Stimulated activated naive B cell treated with anti-CD40 and anti-IgM and Interleukin-4, amounts not matched to agents 10 μg/mL and 1 μg/mL and 100 μg/mL, for 72 hours (primary cell): ENCODE measurements around the gene ITGB4.

ENCODE experiments used
- ATAC-seq, 2 donors: fragments of 150-1000 bp; cut with Tn5 transposase; replicated peaks; 2 replicates each; pipeline ENCODE4 v1.10.0; 2021; ENCODE audit warnings: moderate library complexity in 1 of 2
- DNase-seq: peaks from one replicate; pipeline ENCODE4 v3.0.0; 2021
- H3K27ac Mint-ChIP-seq: one replicate; pipeline ENCODE4 v1.8.0; 2022; ENCODE audit warnings: mild to moderate bottlenecking, mixed read lengths
- H3K27me3 Mint-ChIP-seq, 2 donors: one replicate each; pipeline ENCODE4 v1.8.0; 2022; ENCODE audit warnings: mixed read lengths in 2 of 2
- H3K36me3 Mint-ChIP-seq, 2 donors: one replicate each; pipeline ENCODE4 v1.8.0; 2022; ENCODE audit warnings: mixed read lengths in 2 of 2, mild to moderate bottlenecking in 1 of 2
- H3K4me1 Mint-ChIP-seq, 2 donors: one replicate each; pipeline ENCODE4 v1.8.0; 2022; ENCODE audit warnings: mixed read lengths in 2 of 2, mild to moderate bottlenecking in 1 of 2
- H3K4me3 Mint-ChIP-seq, 2 donors: one replicate each; pipeline ENCODE4 v1.8.0; 2022; ENCODE audit warnings: mild to moderate bottlenecking in 2 of 2, mixed read lengths in 2 of 2, moderate library complexity in 1 of 2
- H3K9me3 Mint-ChIP-seq, 2 donors: one replicate each; pipeline ENCODE4 v1.8.0; 2022; ENCODE audit warnings: mixed read lengths in 2 of 2, mild to moderate bottlenecking in 1 of 2

Gene ITGB4

DNA sequence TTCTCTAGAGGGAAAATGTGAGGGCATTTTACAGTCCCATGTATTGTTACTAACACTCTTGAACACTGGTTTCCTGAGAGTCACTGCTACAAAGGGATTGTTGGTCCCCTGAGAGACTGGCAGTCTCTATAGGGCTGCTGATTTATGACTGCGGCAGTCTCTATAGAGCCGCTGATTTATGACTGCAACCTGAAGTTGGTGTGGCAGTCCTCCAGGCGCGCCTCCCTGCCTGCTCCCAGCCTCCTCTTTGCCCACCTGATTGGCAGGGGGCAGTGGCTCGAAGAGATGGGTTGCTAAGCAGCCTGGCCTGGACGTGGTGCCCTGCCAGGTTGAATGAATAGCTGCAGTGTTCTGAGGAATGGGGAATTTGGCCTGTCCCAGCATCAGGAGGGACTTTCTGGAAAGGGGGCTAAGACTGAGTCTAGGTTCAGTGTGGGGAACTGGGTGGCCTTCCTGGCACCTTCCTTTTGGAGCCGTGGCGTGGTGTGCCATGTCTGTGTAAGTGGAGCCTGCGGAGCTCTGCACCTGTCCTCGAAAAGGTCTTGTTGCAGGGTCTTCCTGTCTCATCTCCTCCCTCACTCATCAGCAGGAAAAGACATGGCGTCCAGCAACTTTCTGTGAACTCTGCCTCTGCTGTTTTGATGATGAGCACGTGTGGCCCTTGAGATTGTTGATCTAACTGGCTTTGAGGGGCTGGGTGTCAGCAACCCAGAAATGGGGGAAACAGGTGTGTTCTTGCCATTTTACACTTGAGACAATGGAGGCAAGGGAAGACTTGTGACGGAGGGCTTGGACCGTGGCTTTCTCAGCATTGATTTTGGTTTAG, 29.2 kb upstream of the ITGB4 start:
- ATAC-seq (no peak), DNase-seq (no peak)
- peak overlapping the region in 1 of 2 donors; percentile 22 for H3K4me3 Mint-ChIP-seq
- no peaks in the 10 kb centered on the region for H3K9me3 Mint-ChIP-seq
- H3K4me1 Mint-ChIP-seq, result peaks cover 39 to 57% of the 10 kb centered on the region in 2 donors
- no peaks in the 10 kb centered on the region for H3K27me3 Mint-ChIP-seq
- H3K27ac Mint-ChIP-seq, result no peak overlapping the region
- peaks cover 25 to 57% of the 10 kb centered on the region in 2 donors for H3K36me3 Mint-ChIP-seq

DNA sequence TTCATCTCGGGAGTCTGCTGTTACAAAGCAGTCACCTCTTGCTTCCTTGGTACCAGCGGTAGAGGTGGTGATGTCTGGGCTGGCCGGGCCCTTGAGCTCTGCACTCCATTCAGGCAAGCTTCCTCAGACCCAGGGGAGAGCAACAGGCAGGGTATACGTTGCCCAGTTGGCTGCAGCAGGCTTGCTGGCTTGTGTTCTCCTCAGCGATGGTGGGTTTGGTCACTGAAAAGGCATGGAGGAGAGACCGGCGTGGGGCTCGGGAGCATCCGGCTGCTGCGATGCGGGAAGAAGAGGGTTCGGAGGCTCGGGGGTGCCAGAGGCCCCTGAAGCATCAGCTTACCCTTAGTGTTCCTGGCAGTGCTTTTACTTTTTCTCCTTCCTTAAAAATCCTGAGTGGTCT, 28.3 kb upstream of the ITGB4 start:
- ATAC-seq (no peak), DNase-seq (no peak)
- Mint-ChIP-seq H3K27ac (no peak overlapping the region), H3K9me3 (no peaks in the 10 kb centered on the region), H3K36me3 (peaks cover 28 to 61% of the 10 kb centered on the region in 2 donors), H3K4me1 (peaks cover 34 to 52% of the 10 kb centered on the region in 2 donors), H3K4me3 (no peak overlapping the region), H3K27me3 (no peaks in the 10 kb centered on the region)

DNA sequence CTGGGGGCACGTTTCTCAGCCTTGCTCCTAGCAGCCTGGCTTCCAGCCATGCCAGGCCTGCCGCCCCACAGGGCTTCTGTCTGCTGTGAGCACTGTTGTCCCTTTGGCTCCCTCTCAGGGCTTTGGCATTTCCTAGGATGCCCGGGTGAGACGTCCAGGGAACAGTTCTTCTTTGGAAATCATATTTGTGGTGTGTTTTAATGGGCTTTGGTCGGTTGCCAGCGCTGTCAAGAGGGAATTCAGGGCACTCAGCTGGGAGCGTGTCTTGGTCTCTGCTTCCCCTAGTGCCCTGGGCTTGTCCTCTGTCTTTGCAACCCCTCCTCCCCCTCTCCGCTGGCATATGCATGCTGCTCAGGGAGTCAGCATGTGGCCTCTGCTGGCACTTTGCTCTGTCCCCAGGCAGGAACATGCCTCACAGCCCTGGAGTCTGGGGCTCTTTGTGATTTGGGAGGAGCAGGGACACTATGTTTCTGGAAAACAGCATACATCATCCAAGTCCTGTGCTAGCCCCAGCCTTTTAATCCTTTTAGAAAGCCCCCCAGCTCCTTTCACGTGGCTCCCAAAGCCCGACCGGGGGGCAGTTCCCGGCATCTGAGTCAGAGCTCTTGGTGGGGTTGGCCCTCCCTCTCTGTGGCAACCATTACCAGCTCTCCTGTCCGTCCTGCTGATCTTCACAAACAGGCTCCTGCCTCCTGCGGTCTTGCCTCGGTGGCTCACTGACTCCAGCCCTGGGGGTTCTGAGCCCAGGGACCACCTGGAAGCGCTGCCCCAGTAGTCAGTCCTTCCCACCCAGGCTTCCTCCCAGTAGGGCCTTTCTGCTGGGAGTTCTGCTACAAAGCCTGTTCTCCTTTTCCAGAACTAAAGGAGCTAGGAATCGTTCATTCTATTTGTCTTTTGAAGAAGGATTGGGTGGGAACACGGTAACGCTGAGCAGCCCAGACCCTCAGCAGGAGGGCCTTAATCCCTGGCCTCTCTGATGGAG, 27.5 kb upstream of the ITGB4 start:
- ATAC-seq, result no peak
- DNase-seq, result no peak
- H3K27me3 Mint-ChIP-seq, result no peaks in the 10 kb centered on the region
- H3K9me3 Mint-ChIP-seq, result no peaks in the 10 kb centered on the region
- H3K4me3 Mint-ChIP-seq, result no peak overlapping the region
- H3K4me1 Mint-ChIP-seq, result peaks cover 26 to 46% of the 10 kb centered on the region in 2 donors
- H3K27ac Mint-ChIP-seq, result peak overlapping the region; percentile 25
- H3K36me3 Mint-ChIP-seq, result peaks cover 29 to 59% of the 10 kb centered on the region in 2 donors

DNA sequence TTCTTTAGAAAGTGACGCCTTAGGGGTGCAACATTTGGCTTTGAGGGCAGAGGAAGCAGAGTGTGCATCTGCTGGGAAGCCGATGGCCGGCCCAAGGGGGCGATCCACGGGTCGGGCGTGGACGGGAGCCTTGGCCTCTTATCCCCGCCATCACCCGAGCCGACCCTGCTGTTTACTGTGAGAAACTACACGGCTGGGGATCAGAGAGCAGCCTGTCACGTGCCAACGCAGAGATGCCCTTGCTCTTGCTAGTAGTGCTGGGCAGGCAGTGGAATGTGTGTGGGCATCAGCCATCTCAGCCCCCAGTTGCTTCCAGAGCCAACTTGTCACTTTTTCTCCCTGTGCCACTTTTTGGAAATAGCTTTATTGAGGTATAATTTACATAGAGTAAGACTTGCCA, 26.7 kb upstream of the ITGB4 start:
- DNase-seq (no peak), ATAC-seq (no peak)
- no peak overlapping the region for H3K27ac Mint-ChIP-seq
- H3K4me1 Mint-ChIP-seq, result peaks cover 19 to 38% of the 10 kb centered on the region in 2 donors
- H3K27me3 Mint-ChIP-seq, result no peaks in the 10 kb centered on the region
- H3K9me3 Mint-ChIP-seq, result no peaks in the 10 kb centered on the region
- no peak overlapping the region for H3K4me3 Mint-ChIP-seq
- H3K36me3 Mint-ChIP-seq, result peaks cover 31 to 60% of the 10 kb centered on the region in 2 donors

DNA sequence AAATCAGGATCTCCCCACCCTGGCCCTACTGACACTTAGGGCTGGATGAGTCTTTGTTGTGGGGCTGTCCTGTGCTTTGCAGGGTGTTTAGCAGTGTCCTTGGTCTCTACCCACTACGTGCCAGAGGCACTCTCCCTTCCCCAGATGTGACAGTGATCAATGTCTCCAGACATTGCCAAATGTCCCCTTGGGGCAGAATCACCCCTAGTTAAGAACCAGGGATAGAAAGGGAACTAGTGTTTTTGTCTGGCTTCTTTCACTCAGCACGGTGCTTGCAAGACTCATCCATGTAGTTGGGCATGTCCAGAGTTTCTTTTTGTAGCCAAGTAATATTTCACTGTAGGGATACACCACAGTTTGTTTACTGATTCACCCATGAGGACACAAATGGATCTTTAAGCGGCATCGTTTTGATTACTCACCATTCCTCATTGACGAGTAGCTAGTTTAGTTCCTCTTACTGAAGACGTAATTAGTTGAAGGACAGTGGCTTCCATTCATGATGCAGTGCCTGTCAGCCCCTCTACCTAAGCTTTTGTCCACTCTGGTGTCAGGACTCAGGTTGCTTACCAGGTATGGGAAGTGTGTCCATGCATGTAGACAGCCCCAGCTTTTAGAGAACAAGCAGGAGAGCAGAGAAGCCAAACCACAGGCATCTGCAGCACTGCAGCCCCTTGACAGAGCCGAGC, 26.0 kb upstream of the ITGB4 start:
- Mint-ChIP-seq H3K9me3 (no peaks in the 10 kb centered on the region), H3K27me3 (no peaks in the 10 kb centered on the region), H3K36me3 (peaks cover 33 to 65% of the 10 kb centered on the region in 2 donors), H3K4me3 (no peak overlapping the region), H3K27ac (no peak overlapping the region), H3K4me1 (peaks cover 15 to 33% of the 10 kb centered on the region in 2 donors)
- DNase-seq (no peak), ATAC-seq (no peak)

DNA sequence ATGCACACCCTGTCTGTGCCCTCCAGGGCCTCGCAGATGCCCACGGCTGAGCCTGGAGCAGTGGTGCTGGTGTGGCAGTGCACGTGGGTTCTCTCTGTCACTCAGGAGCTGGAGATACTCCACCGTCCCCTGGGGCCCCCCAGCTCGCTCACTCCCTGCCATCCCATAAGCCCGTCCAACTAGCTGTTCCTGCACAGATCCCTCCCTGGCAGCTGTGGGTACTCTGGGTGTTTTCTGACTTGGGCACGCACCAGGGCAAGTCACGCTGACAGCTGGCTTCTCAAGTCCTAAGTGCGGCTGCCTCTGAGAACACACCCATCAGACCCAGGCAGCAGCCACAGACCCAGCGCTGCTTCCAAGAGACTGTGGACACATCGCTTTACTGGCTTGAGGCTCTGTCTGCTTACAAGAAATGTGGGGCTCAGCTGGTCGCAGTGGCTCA, 25.4 kb upstream of the ITGB4 start:
- no peak overlapping the region for H3K27ac Mint-ChIP-seq
- H3K4me1 Mint-ChIP-seq, result peaks cover 11 to 27% of the 10 kb centered on the region in 2 donors
- no peaks in the 10 kb centered on the region for H3K27me3 Mint-ChIP-seq
- H3K36me3 Mint-ChIP-seq, result peaks cover 34 to 63% of the 10 kb centered on the region in 2 donors
- no peak for ATAC-seq
- H3K9me3 Mint-ChIP-seq, result no peaks in the 10 kb centered on the region
- H3K4me3 Mint-ChIP-seq, result no peak overlapping the region
- no peak for DNase-seq

GRCh38 chr17:75697651-75698291, 23.5 kb upstream of the ITGB4 start:
- ATAC-seq (no peak), DNase-seq (no peak)
- no peaks in the 10 kb centered on the region for H3K9me3 Mint-ChIP-seq
- H3K27ac Mint-ChIP-seq, result no peak overlapping the region
- peaks cover 32 to 64% of the 10 kb centered on the region in 2 donors for H3K36me3 Mint-ChIP-seq
- H3K27me3 Mint-ChIP-seq, result no peaks in the 10 kb centered on the region
- H3K4me3 Mint-ChIP-seq, result no peak overlapping the region
- H3K4me1 Mint-ChIP-seq, result peaks cover 1 to 10% of the 10 kb centered on the region in 2 donors

DNA sequence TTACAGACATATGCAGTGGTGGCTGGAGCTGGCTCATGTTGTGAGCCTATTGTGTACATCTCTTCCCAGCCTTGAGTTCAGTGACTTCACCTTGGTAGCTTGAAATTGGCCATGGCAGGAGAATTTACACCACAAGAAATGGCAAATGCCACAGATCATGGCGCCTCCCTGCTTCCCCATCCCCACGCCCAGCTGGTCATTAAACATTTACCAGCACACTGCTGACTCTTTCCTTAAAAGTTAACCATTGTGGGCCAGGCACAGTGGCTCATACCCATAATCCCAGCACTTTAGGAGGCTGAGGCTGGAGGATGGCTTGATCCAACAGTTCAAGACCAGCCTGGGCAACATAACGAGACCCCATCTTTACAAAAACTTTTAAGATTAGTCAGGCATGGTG, 22.6 kb upstream of the ITGB4 start:
- ATAC-seq, result no peak
- H3K4me3 Mint-ChIP-seq, result no peak overlapping the region
- H3K9me3 Mint-ChIP-seq, result no peaks in the 10 kb centered on the region
- H3K4me1 Mint-ChIP-seq, result peaks cover 0 to 10% of the 10 kb centered on the region in 2 donors
- H3K36me3 Mint-ChIP-seq, result peaks cover 32 to 59% of the 10 kb centered on the region in 2 donors
- no peak overlapping the region for H3K27ac Mint-ChIP-seq
- H3K27me3 Mint-ChIP-seq, result no peaks in the 10 kb centered on the region
- DNase-seq, result no peak

GRCh38 chr17:75701288-75701687, 20.0 kb upstream of the ITGB4 start:
- Mint-ChIP-seq H3K36me3 (peaks cover 31 to 54% of the 10 kb centered on the region in 2 donors), H3K27me3 (no peaks in the 10 kb centered on the region), H3K4me1 (peaks cover 0 to 6% of the 10 kb centered on the region in 2 donors), H3K9me3 (no peaks in the 10 kb centered on the region), H3K27ac (no peak overlapping the region), H3K4me3 (no peak overlapping the region)
- no peak for ATAC-seq
- DNase-seq, result no peak

DNA sequence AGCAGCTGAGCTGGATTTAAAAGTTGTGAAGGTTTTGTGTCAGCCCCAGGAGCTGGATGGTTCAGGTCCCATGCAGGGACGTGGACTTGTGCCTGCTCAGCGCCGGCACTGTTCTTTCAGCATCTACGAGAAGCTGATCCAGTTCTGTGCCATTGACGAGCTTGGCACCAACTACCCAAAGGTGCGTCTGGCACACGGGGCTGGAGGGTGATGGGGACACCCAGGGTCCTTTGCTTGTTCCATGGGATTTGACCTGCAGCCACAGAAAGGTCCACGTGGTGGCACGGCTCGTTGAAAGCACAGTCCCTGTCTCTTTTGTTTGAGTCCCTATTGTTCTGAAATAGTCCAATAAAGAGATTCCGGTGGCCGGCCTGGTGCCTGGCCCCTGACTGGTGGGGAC, 18.1 kb upstream of the ITGB4 start:
- peaks cover 33 to 58% of the 10 kb centered on the region in 2 donors for H3K36me3 Mint-ChIP-seq
- no peak for ATAC-seq
- H3K27me3 Mint-ChIP-seq, result no peaks in the 10 kb centered on the region

DNA sequence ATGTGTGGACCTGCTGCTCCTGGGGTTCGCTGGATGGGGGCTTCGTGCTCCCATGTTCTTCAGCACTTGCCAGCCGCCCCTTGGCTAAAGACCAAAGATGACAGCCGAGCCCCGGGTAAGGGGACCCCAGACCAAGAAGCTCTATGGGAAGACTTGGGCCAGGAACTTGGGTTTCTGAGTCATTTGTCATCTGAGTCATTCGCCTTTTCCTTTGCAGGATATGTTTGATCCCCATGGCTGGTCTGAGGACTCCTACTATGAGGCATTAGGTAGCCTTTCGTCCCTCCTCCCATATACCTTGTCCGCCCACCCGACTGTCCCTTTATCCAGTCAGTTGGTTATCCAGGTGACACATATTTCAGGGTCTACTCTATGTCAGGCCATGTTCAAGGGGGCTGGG, 17.7 kb upstream of the ITGB4 start:
- H3K36me3 Mint-ChIP-seq, result peaks cover 37 to 62% of the 10 kb centered on the region in 2 donors
- H3K27ac Mint-ChIP-seq, result no peak overlapping the region
- no peaks in the 10 kb centered on the region for H3K9me3 Mint-ChIP-seq
- no peaks in the 10 kb centered on the region for H3K27me3 Mint-ChIP-seq
- ATAC-seq (no peak), DNase-seq (no peak)
- no peak overlapping the region for H3K4me3 Mint-ChIP-seq
- H3K4me1 Mint-ChIP-seq, result peaks cover 0 to 5% of the 10 kb centered on the region in 2 donors

More for the DNA sequence above, 18.1 kb upstream of the ITGB4 start:
- no peak overlapping the region for H3K27ac Mint-ChIP-seq
- H3K4me1 Mint-ChIP-seq, result peaks cover 0 to 5% of the 10 kb centered on the region in 2 donors
- DNase-seq, result no peak
- H3K9me3 Mint-ChIP-seq, result no peaks in the 10 kb centered on the region
- H3K4me3 Mint-ChIP-seq, result no peak overlapping the region

- H3K36me3 Mint-ChIP-seq, result peaks cover 33 to 59% of the 10 kb centered on the region in 2 donors
- ATAC-seq (no peak), DNase-seq (no peak)
- no peak overlapping the region for H3K4me3 Mint-ChIP-seq
- H3K27me3 Mint-ChIP-seq, result no peaks in the 10 kb centered on the region
- H3K27ac Mint-ChIP-seq, result no peak overlapping the region
- H3K4me1 Mint-ChIP-seq, result peaks cover 0 to 5% of the 10 kb centered on the region in 2 donors
- no peaks in the 10 kb centered on the region for H3K9me3 Mint-ChIP-seq
Measured at GRCh38 chr17:75704963-75705875, 16.0 kb upstream of the ITGB4 start.
